ENCODE results near the gene MGAT5.

Gene MGAT5

DNA sequence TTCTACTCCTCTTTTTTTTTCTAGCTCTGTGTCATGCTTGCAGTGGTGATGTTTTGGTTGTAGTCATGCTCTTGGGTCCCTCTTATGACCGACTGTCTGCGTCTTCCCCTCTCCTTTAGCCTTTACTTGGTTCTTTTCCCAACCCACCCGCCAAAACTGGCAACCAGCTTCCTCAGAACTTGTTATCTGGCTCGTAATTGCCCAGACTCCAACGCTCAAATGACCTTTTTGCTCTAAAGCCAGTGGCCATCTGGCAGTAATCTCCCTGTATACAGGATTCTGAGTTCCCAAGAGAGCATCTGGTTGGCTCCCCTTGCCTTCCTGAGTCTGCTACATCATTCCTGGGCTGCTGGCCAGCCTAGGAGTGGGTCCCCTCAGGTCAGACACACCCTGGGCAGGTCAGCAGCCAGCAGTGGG, 147.2 kb downstream of the MGAT5 start:
- POLR2A ChIA-PET, result no interaction called here

GRCh38 chr2:134401789-134402188, 147.9 kb downstream of the MGAT5 start:
- ChIA-PET CTCF (interaction anchor here (1.6 to 1.7 kb wide), 2 partner anchors 10 to 15 kb away, joined by 4 to 13 read pairs; no protein-coding TSS in a partner anchor), POLR2A (no interaction called here)
- no peak for DNase-seq (ENCODE audit: extremely low spot score)
- TF ChIP-seq, protein P1, sequence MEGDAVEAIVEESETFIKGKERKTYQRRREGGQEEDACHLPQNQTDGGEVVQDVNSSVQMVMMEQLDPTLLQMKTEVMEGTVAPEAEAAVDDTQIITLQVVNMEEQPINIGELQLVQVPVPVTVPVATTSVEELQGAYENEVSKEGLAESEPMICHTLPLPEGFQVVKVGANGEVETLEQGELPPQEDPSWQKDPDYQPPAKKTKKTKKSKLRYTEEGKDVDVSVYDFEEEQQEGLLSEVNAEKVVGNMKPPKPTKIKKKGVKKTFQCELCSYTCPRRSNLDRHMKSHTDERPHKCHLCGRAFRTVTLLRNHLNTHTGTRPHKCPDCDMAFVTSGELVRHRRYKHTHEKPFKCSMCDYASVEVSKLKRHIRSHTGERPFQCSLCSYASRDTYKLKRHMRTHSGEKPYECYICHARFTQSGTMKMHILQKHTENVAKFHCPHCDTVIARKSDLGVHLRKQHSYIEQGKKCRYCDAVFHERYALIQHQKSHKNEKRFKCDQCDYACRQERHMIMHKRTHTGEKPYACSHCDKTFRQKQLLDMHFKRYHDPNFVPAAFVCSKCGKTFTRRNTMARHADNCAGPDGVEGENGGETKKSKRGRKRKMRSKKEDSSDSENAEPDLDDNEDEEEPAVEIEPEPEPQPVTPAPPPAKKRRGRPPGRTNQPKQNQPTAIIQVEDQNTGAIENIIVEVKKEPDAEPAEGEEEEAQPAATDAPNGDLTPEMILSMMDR (IDR thresholded peaks at IDR 0.05; ENCODE audit: control extremely low read depth, extremely low read depth, low read depth, missing control alignments), result no peak

More for the DNA sequence above, 147.2 kb downstream of the MGAT5 start:
- DNase-seq (ENCODE audit: extremely low spot score), result no peak
- CTCF ChIA-PET, result interaction anchor here (0.9 to 1.7 kb wide), 3 partner anchors 11 to 34 kb away, joined by 3 to 13 read pairs (median 4); no protein-coding TSS in a partner anchor
- TF ChIP-seq, protein P1 (IDR thresholded peaks at IDR 0.05; ENCODE audit: control extremely low read depth, extremely low read depth, low read depth, missing control alignments), result no peak

DNA sequence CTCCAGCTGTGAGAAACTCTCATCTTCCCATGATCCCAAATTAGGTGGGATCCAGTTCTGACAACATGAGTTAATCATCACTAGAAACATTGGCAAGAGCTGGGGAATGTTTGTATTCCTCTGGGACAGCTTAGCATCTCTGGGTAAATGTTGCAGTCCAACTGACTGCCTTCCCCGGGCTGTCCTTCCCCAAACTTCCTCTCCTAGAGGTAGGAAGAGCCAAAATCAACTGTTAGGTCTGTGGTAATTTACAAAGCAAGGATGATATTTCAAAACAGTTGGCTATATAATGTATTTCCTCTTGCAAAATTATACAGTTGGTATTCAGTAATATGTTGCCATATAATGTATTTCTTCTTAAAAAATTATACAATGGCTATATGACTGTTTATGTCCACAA, 148.5 kb downstream of the MGAT5 start:
- no peak for DNase-seq (ENCODE audit: extremely low spot score)
- TF ChIP-seq, protein P1 (IDR thresholded peaks at IDR 0.05; ENCODE audit: control extremely low read depth, extremely low read depth, low read depth, missing control alignments), result no peak
- ChIA-PET POLR2A (no interaction called here), CTCF (interaction anchor here (1.6 to 1.9 kb wide), 3 partner anchors 9 to 284 kb away, joined by 4 to 13 read pairs (median 10); no protein-coding TSS in a partner anchor)

- no peak for DNase-seq (ENCODE audit: extremely low spot score)
- ChIA-PET POLR2A (no interaction called here), CTCF (interaction anchor here (1.2 to 1.9 kb wide), 3 partner anchors 9 to 45 kb away, joined by 3 to 6 read pairs (median 3); no protein-coding TSS in a partner anchor)
- TF ChIP-seq, protein P1 (IDR thresholded peaks at IDR 0.05; ENCODE audit: control extremely low read depth, extremely low read depth, low read depth, missing control alignments), result no peak
These were observed 151.8 kb downstream of the MGAT5 start for GRCh38 chr2:134405611-134406081.

DNA sequence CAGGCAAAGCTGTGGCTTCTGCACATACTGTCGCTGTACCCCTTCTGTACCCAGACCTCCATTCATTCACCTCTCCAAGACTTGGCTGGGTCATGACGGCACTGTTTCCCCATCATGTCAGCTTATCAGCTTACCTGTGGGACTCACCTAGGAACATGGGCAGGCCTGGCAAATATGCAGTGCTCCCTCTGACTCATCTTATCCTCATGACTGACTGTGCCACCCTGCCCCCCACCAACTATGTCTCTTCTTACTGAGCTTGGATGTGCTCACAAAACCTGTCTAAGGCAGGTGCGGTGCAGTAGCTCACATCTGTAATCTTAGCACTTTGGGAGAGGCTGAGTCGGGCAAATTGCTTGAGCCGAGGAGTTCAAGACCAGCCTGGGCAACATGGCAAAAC, 152.4 kb downstream of the MGAT5 start:
- no peak for DNase-seq (ENCODE audit: extremely low spot score)
- POLR2A ChIA-PET, result no interaction called here
- TF ChIP-seq, protein P1 (IDR thresholded peaks at IDR 0.05; ENCODE audit: control extremely low read depth, extremely low read depth, low read depth, missing control alignments), result no peak
- CTCF ChIA-PET, result interaction anchor here (0.9 to 1.9 kb wide), 6 partner anchors 9 to 520 kb away, joined by 3 to 6 read pairs (median 3); no protein-coding TSS in a partner anchor

- ChIA-PET CTCF (interaction anchor here (0.9 to 1.9 kb wide), 4 partner anchors 44 to 520 kb away, joined by 3 to 6 read pairs (median 4); no protein-coding TSS in a partner anchor), POLR2A (no interaction called here)
- TF ChIP-seq, protein P1 (IDR thresholded peaks at IDR 0.05; ENCODE audit: control extremely low read depth, extremely low read depth, low read depth, missing control alignments), result no peak
- no peak for DNase-seq (ENCODE audit: extremely low spot score)
These were observed 152.9 kb downstream of the MGAT5 start for GRCh38 chr2:134406736-134407135.

Data from GM10248 (cell line).